Peyer's patch (tissue), 4 donors: Measurements from ENCODE around the gene ZNF669.

Experiments
- POLR2A ChIP-seq, 2 donors: fragments of 450-650 bp; IDR thresholded peaks; one replicate each; pipeline ENCODE4 v1.5.1; 2017; ENCODE audit warnings: antibody characterized with exemption in 2 of 2, mild to moderate bottlenecking in 2 of 2, moderate library complexity in 2 of 2
- TF ChIP-seq, protein P1 (sequence below), 6 experiments: fragments of 450-650 bp in 4 of 6; fragments of 200-600 bp in 2 of 6; sonication (generic) in 1 of 6; IDR thresholded peaks; one replicate each; pipeline ENCODE4 v1.5.1; 2017 to 2019; ENCODE audit warnings: antibody characterized with exemption in 6 of 6, mild to moderate bottlenecking in 3 of 6, moderate library complexity in 1 of 6

GRCh38 chr1:247111259-247111699 lies 7.1 kb upstream of the ZNF669 start:
- no peak for TF ChIP-seq POLR2A (IDR thresholded peaks at IDR 0.05)
- TF ChIP-seq, protein P1, sequence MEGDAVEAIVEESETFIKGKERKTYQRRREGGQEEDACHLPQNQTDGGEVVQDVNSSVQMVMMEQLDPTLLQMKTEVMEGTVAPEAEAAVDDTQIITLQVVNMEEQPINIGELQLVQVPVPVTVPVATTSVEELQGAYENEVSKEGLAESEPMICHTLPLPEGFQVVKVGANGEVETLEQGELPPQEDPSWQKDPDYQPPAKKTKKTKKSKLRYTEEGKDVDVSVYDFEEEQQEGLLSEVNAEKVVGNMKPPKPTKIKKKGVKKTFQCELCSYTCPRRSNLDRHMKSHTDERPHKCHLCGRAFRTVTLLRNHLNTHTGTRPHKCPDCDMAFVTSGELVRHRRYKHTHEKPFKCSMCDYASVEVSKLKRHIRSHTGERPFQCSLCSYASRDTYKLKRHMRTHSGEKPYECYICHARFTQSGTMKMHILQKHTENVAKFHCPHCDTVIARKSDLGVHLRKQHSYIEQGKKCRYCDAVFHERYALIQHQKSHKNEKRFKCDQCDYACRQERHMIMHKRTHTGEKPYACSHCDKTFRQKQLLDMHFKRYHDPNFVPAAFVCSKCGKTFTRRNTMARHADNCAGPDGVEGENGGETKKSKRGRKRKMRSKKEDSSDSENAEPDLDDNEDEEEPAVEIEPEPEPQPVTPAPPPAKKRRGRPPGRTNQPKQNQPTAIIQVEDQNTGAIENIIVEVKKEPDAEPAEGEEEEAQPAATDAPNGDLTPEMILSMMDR (IDR thresholded peaks at IDR 0.05) = no peak
